Measurements from ENCODE around the gene CPSF7.
A peak's percentile ranks its signal among the peaks of the same experiment; 100 is the strongest.
"Not testable (repeated sequence)": the region's sequence is repeated elsewhere in the genome, so short reads cannot be mapped to it uniquely, and the experiment has no call there.

Gene CPSF7

GRCh38 chr11:61474013-61474643 lies 44.4 kb upstream of the CPSF7 start:
- H3K4me1 Mint-ChIP-seq = peaks cover 10% of the 10 kb centered on the region
- H3K4me3 Mint-ChIP-seq = no peak overlapping the region
- no peak for TF ChIP-seq CTCF (IDR thresholded peaks at IDR 0.05; ENCODE audit: unreplicated experiment in 3 of 3)
- no peaks in the 10 kb centered on the region for H3K27me3 Mint-ChIP-seq (ENCODE audit: low read depth)
- H3K9me3 Mint-ChIP-seq = no peaks in the 10 kb centered on the region
- peaks cover 22% of the 10 kb centered on the region for H3K36me3 Mint-ChIP-seq (ENCODE audit: low read depth)
- H3K27ac Mint-ChIP-seq = no peak overlapping the region

GRCh38 chr11:61473370-61474012 lies 43.7 kb upstream of the CPSF7 start:
- peaks cover 22% of the 10 kb centered on the region for H3K36me3 Mint-ChIP-seq (ENCODE audit: low read depth)
- no peaks in the 10 kb centered on the region for H3K27me3 Mint-ChIP-seq (ENCODE audit: low read depth)
- H3K27ac Mint-ChIP-seq = no peak overlapping the region
- H3K4me1 Mint-ChIP-seq = peaks cover 10% of the 10 kb centered on the region
- no peak for TF ChIP-seq CTCF (IDR thresholded peaks at IDR 0.05; ENCODE audit: unreplicated experiment in 3 of 3)
- no peaks in the 10 kb centered on the region for H3K9me3 Mint-ChIP-seq
- no peak overlapping the region for H3K4me3 Mint-ChIP-seq

GRCh38 chr11:61472868-61473267 lies 43.1 kb upstream of the CPSF7 start:
- no peaks in the 10 kb centered on the region for H3K27me3 Mint-ChIP-seq (ENCODE audit: low read depth)
- peak overlapping the region in 1 of 3 experiments; percentile 44 for H3K27ac Mint-ChIP-seq
- H3K36me3 Mint-ChIP-seq (ENCODE audit: low read depth) = peaks cover 28% of the 10 kb centered on the region
- no peak for TF ChIP-seq CTCF (IDR thresholded peaks at IDR 0.05; ENCODE audit: unreplicated experiment in 3 of 3)
- H3K4me1 Mint-ChIP-seq = peaks cover 10% of the 10 kb centered on the region
- H3K9me3 Mint-ChIP-seq = no peaks in the 10 kb centered on the region
- H3K4me3 Mint-ChIP-seq = no peak overlapping the region

- Mint-ChIP-seq H3K9me3 (no peaks in the 10 kb centered on the region), H3K4me3 (no peak overlapping the region), H3K27me3 (ENCODE audit: low read depth) (no peaks in the 10 kb centered on the region), H3K36me3 (ENCODE audit: low read depth) (peaks cover 31% of the 10 kb centered on the region), H3K27ac (peak overlapping the region in 1 of 3 experiments; percentile 44), H3K4me1 (peaks cover 10% of the 10 kb centered on the region)
- no peak for TF ChIP-seq CTCF (IDR thresholded peaks at IDR 0.05; ENCODE audit: unreplicated experiment in 3 of 3)
These were observed 42.5 kb upstream of the CPSF7 start for GRCh38 chr11:61472282-61472681.

GRCh38 chr11:61468002-61468401 lies 38.2 kb upstream of the CPSF7 start:
- H3K36me3 Mint-ChIP-seq (ENCODE audit: low read depth) = peaks cover 28% of the 10 kb centered on the region
- no peak overlapping the region for H3K27ac Mint-ChIP-seq
- no peaks in the 10 kb centered on the region for H3K27me3 Mint-ChIP-seq (ENCODE audit: low read depth)
- H3K4me3 Mint-ChIP-seq = no peak overlapping the region
- no peaks in the 10 kb centered on the region for H3K9me3 Mint-ChIP-seq
- H3K4me1 Mint-ChIP-seq = peaks cover 4% of the 10 kb centered on the region
- TF ChIP-seq CTCF (IDR thresholded peaks at IDR 0.05; ENCODE audit: unreplicated experiment in 3 of 3) = no peak

GRCh38 chr11:61467602-61468001 lies 37.8 kb upstream of the CPSF7 start:
- not testable (repeated sequence) for H3K9me3 Mint-ChIP-seq; H3K27me3 Mint-ChIP-seq (ENCODE audit: low read depth); H3K4me3 Mint-ChIP-seq; H3K27ac Mint-ChIP-seq; H3K4me1 Mint-ChIP-seq
- peaks cover 24% of the 10 kb centered on the region for H3K36me3 Mint-ChIP-seq (ENCODE audit: low read depth)
